HG03060 (cell line): ENCODE results near the gene SLC5A2.
"Not testable (repeated sequence)": the region's sequence is repeated elsewhere in the genome, so short reads cannot be mapped to it uniquely, and the experiment has no call there.

Experiments
- ATAC-seq: cut with Tn5 transposase; IDR thresholded peaks from one replicate; pipeline ENCODE4 v1.9.1; 2021; ENCODE audit warnings: low read depth, moderate number of reproducible peaks; ENCODE audit not compliant: unreplicated experiment

SLC5A2 gene

GRCh38 chr16:31491778-31492418 lies 9.0 kb downstream of the SLC5A2 start:
- no peak for ATAC-seq

GRCh38 chr16:31493506-31494125 lies 10.7 kb downstream of the SLC5A2 start:
- ATAC-seq, result no peak

- no peak for ATAC-seq
These were observed 13.7 kb downstream of the SLC5A2 start for GRCh38 chr16:31496670-31497069.

- no peak for ATAC-seq
These were observed 15.6 kb downstream of the SLC5A2 start for GRCh38 chr16:31498493-31498892.

GRCh38 chr16:31499928-31500327 lies 17.0 kb downstream of the SLC5A2 start:
- ATAC-seq, result no peak

GRCh38 chr16:31501226-31501965 lies 18.5 kb downstream of the SLC5A2 start:
- no peak for ATAC-seq

- no peak for ATAC-seq
These were observed 19.0 kb downstream of the SLC5A2 start for GRCh38 chr16:31501966-31502348.

- ATAC-seq, result no peak
These were observed 20.1 kb downstream of the SLC5A2 start for GRCh38 chr16:31502981-31503380.

- not testable (repeated sequence) for ATAC-seq
These were observed 20.6 kb downstream of the SLC5A2 start for GRCh38 chr16:31503555-31503954.

- ATAC-seq, result no peak
These were observed 21.2 kb downstream of the SLC5A2 start for GRCh38 chr16:31504159-31504558.

- no peak for ATAC-seq
These were observed 22.6 kb downstream of the SLC5A2 start for GRCh38 chr16:31505483-31505882.

GRCh38 chr16:31507617-31507928 lies 24.6 kb downstream of the SLC5A2 start:
- ATAC-seq, result no peak

- peak; percentile 66 for ATAC-seq
These were observed 25.2 kb downstream of the SLC5A2 start, which contains the start of gene RUSF1 for GRCh38 chr16:31507929-31508705. TSS of gene RUSF1 (minus strand) at chr16:31508391. CDS start at chr16:31508373, 18 bp downstream.

GRCh38 chr16:31508706-31509195 lies 25.8 kb downstream of the SLC5A2 start:
- no peak for ATAC-seq

GRCh38 chr16:31513126-31513525 lies 30.2 kb downstream of the SLC5A2 start:
- no peak for ATAC-seq

GRCh38 chr16:31513884-31514283 lies 31.0 kb downstream of the SLC5A2 start:
- ATAC-seq, result no peak

GRCh38 chr16:31517800-31518402 lies 35.0 kb downstream of the SLC5A2 start:
- no peak for ATAC-seq

- no peak for ATAC-seq
These were observed 37.0 kb downstream of the SLC5A2 start for GRCh38 chr16:31519759-31520431.

GRCh38 chr16:31521368-31521767 lies 38.4 kb downstream of the SLC5A2 start:
- ATAC-seq, result no peak

- ATAC-seq, result no peak
These were observed 39.1 kb downstream of the SLC5A2 start for GRCh38 chr16:31522071-31522470.
